ENCODE results near the gene KRT9.
"Not testable (repeated sequence)": the region's sequence is repeated elsewhere in the genome, so short reads cannot be mapped to it uniquely, and the experiment has no call there.

KRT9 gene

GRCh38 chr17:41602524-41602923, 30.7 kb upstream of the KRT9 start:
- DNase-seq (ENCODE audit: low spot score) = no peak

- no peak for DNase-seq (ENCODE audit: low spot score)
Measured at GRCh38 chr17:41600318-41600717, 28.5 kb upstream of the KRT9 start.

GRCh38 chr17:41599680-41600079, 27.8 kb upstream of the KRT9 start:
- no peak for DNase-seq (ENCODE audit: low spot score)

- DNase-seq (ENCODE audit: low spot score) = no peak
Measured at GRCh38 chr17:41595585-41595984, 23.7 kb upstream of the KRT9 start.

- no peak for DNase-seq (ENCODE audit: low spot score)
Measured at GRCh38 chr17:41594363-41594915, 22.6 kb upstream of the KRT9 start.

- no peak for DNase-seq (ENCODE audit: low spot score)
Measured at GRCh38 chr17:41593306-41593981, 21.6 kb upstream of the KRT9 start.

GRCh38 chr17:41592601-41593305, 20.9 kb upstream of the KRT9 start:
- no peak for DNase-seq (ENCODE audit: low spot score)

GRCh38 chr17:41589301-41589700, 17.4 kb upstream of the KRT9 start:
- DNase-seq (ENCODE audit: low spot score) = no peak

GRCh38 chr17:41588126-41588810, 16.4 kb upstream of the KRT9 start:
- no peak for DNase-seq (ENCODE audit: low spot score)

- DNase-seq (ENCODE audit: low spot score) = no peak
Measured at GRCh38 chr17:41586863-41587495, 15.1 kb upstream of the KRT9 start, which contains the start of gene KRT14. Gene KRT14 (minus strand): TSS chr17:41586895. CDS start chr17:41586834, 61 bp downstream.

GRCh38 chr17:41585301-41586056, 13.6 kb upstream of the KRT9 start:
- no peak for DNase-seq (ENCODE audit: low spot score)

- not testable (repeated sequence) for DNase-seq (ENCODE audit: low spot score)
Measured at GRCh38 chr17:41584331-41584927, 12.6 kb upstream of the KRT9 start.

- DNase-seq (ENCODE audit: low spot score) = no peak
Measured at GRCh38 chr17:41583137-41584127, 11.6 kb upstream of the KRT9 start.

GRCh38 chr17:41582061-41582968, 10.5 kb upstream of the KRT9 start:
- not testable (repeated sequence) for DNase-seq (ENCODE audit: low spot score)

GRCh38 chr17:41581366-41582060, 9.7 kb upstream of the KRT9 start:
- no peak for DNase-seq (ENCODE audit: low spot score)

- DNase-seq (ENCODE audit: low spot score) = no peak
Measured at GRCh38 chr17:41580687-41581365, 9.0 kb upstream of the KRT9 start.

- no peak for DNase-seq (ENCODE audit: low spot score)
Measured at GRCh38 chr17:41580244-41580575, 8.4 kb upstream of the KRT9 start.
